Peyer's patch (tissue), 4 donors: ENCODE measurements around the gene IFT122.

Experiments used
- POLR2A ChIP-seq, 2 donors: fragments of 450-650 bp; IDR thresholded peaks; one replicate each; pipeline ENCODE4 v1.5.1; 2017; ENCODE audit warnings: antibody characterized with exemption in 2 of 2, mild to moderate bottlenecking in 2 of 2, moderate library complexity in 2 of 2
- TF ChIP-seq, protein P1 (sequence below), 6 experiments: fragments of 450-650 bp in 4 of 6; fragments of 200-600 bp in 2 of 6; sonication (generic) in 1 of 6; IDR thresholded peaks; one replicate each; pipeline ENCODE4 v1.5.1; 2017 to 2019; ENCODE audit warnings: antibody characterized with exemption in 6 of 6, mild to moderate bottlenecking in 3 of 6, moderate library complexity in 1 of 6

DNA sequence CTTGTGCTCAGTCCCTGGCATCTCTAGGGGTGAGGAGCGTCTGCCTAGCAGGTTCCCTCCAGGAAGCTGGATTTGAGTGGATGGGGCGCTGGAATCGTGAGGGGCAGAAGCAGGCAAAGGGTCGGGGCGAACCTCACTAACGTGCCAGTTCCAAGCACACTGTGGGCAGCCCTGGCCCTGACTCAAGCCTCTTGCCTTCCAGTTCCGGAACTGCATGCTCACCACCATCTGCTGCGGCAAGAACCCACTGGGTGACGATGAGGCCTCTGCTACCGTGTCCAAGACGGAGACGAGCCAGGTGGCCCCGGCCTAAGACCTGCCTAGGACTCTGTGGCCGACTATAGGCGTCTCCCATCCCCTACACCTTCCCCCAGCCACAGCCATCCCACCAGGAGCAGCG lies 93.4 kb downstream of the IFT122 start:
- TF ChIP-seq POLR2A (IDR thresholded peaks at IDR 0.05), result no peak
- TF ChIP-seq, protein P1, sequence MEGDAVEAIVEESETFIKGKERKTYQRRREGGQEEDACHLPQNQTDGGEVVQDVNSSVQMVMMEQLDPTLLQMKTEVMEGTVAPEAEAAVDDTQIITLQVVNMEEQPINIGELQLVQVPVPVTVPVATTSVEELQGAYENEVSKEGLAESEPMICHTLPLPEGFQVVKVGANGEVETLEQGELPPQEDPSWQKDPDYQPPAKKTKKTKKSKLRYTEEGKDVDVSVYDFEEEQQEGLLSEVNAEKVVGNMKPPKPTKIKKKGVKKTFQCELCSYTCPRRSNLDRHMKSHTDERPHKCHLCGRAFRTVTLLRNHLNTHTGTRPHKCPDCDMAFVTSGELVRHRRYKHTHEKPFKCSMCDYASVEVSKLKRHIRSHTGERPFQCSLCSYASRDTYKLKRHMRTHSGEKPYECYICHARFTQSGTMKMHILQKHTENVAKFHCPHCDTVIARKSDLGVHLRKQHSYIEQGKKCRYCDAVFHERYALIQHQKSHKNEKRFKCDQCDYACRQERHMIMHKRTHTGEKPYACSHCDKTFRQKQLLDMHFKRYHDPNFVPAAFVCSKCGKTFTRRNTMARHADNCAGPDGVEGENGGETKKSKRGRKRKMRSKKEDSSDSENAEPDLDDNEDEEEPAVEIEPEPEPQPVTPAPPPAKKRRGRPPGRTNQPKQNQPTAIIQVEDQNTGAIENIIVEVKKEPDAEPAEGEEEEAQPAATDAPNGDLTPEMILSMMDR (IDR thresholded peaks at IDR 0.05), result no peak
